Measurements from ENCODE around the gene RSPO3. TPM values are rescaled to one million over a fixed set of nuclear protein-coding genes. Genes with fewer than 3 reads are reported as not detected.

The RSPO3 gene
- total and polyA plus RNA-seq, 2 experiments from 2014 or later = 4.8 to 11.2 TPM

DNA sequence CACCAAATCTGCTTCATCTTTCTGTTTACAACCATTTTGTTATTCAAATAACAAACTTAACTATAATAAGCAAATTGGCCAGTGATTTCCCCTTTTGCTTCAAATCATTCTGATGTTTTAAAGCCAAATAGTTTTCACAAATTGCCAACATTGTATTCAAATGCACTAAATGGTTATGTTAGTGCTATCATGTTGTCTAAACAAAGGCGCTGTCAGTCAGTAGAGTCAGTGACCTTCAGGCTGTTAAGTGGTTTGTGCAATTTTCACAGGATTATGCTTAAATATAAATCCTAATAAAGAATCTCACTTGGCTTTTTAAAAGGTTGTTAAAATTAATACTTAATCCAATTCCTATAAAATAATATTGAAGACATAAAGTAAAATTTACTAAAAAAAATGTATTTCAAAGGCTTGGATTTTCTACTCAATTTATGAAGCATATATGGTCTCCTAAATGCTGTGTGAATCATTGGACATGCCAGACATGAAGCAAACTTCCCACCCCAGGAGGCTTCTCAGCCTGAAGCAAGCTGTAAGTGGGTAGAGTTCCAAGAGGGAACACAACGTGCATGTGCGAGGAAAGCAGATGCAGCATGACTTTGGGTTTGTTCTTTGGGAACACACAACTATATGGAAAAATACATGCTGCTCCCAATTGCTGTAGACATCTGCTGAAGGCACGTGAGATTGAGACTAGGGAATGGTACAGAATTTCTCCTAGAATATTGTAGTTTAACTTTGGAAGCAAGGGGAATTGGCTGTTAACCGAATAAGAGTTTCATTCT lies 54.9 kb downstream of the RSPO3 start:
- H3K4me1 ChIP-seq (ENCODE audit: insufficient read depth) = no peaks in the 10 kb centered on the region
- 80% methylated on average over 5 of the region's 5 CpGs for WGBS (ENCODE audit: low lambda C conversion rate, missing lambda C conversion rate)
- H3K27ac ChIP-seq = no peak overlapping the region
- TF ChIP-seq, protein P1, sequence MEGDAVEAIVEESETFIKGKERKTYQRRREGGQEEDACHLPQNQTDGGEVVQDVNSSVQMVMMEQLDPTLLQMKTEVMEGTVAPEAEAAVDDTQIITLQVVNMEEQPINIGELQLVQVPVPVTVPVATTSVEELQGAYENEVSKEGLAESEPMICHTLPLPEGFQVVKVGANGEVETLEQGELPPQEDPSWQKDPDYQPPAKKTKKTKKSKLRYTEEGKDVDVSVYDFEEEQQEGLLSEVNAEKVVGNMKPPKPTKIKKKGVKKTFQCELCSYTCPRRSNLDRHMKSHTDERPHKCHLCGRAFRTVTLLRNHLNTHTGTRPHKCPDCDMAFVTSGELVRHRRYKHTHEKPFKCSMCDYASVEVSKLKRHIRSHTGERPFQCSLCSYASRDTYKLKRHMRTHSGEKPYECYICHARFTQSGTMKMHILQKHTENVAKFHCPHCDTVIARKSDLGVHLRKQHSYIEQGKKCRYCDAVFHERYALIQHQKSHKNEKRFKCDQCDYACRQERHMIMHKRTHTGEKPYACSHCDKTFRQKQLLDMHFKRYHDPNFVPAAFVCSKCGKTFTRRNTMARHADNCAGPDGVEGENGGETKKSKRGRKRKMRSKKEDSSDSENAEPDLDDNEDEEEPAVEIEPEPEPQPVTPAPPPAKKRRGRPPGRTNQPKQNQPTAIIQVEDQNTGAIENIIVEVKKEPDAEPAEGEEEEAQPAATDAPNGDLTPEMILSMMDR (IDR thresholded peaks at IDR 0.05; ENCODE audit: poor library complexity) = no peak
- TF ChIP-seq EZH2 (IDR thresholded peaks at IDR 0.05; ENCODE audit: borderline replicate concordance) = no peak
- TF ChIP-seq EZH2phosphoT487 (IDR thresholded peaks at IDR 0.05; ENCODE audit: low read depth, severe bottlenecking, unreplicated experiment) = no peak
- no peak overlapping the region for H3K4me2 ChIP-seq
- H2AFZ ChIP-seq = no peak overlapping the region
- no peaks in the 10 kb centered on the region for H4K20me1 ChIP-seq (ENCODE audit: insufficient read depth, poor library complexity, severe bottlenecking)
- no peaks in the 10 kb centered on the region for H3K27me3 ChIP-seq
- no peaks in the 10 kb centered on the region for H3K9me3 ChIP-seq (ENCODE audit: low read depth)
- no peaks in the 10 kb centered on the region for H3K79me2 ChIP-seq
- no peak for DNase-seq (ENCODE audit: low spot score)
- H3K9me2 ChIP-seq (replicated peaks; ENCODE audit: insufficient read depth) = no peaks in the 10 kb centered on the region
- no peak overlapping the region for H3K4me3 ChIP-seq
- no peaks in the 10 kb centered on the region for H3K36me3 ChIP-seq (replicated peaks; ENCODE audit: insufficient read depth, low read depth)

DNA sequence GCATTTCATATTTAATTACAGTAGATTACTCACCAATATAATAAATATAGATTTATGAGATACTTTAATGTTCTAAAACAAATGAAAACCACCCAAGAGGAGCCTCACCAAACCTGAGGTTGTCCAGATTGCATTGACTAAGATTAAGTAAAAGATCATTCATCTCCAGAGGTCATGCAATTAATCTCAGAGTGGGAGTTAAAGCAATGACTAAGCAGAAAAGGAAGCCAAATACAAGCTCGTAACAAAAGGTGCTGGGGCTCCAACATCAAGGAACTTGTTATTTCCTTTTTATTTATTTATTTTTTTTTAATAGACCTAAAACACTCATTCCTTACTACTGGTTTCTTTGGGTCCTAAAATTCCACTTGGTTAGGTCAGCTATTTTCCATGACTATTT lies 57.7 kb downstream of the RSPO3 start:
- no peak overlapping the region for H3K4me2 ChIP-seq
- WGBS (ENCODE audit: low lambda C conversion rate, missing lambda C conversion rate) = 72% methylated on average over 1 of the region's 1 CpG

DNA sequence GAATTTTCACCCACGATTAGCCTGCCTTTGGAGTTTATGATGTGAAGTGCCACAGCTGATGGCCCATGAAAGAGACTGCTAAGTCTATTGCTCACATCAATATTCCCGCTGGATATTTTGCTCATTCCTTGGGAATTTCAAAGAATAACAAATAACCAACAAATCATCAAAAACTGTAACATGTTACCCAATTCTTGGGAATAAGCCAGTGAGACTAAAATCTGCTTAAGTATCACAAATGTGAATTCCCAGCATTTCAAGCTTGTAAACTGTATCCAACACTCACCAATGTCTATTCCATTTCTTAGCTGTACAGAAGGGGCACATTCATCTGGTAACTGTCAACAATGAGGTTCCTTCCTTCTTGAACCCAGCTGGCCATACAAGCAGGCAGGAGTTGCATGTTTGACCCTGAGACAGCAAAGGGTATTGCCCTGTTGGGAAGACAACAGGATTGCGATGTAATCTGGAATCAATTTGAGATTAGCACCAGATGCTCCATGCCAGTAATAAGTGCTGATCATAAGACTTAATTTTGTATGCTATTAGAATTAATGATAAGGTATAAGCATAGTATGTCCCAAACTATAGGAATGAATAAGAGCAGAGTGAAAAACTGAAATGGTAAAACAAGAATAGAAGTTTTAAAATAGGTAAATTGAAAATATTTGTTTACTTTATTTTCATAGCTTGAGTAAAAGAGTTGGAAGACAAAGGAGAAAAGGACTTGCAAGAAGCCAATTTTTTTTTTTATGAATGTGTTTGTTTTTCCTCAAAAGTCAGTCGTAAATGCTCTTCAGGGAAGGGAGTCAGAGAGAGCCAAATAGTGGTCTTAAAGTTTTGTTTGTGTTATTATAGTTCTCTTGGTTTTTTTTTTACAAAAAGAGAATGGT lies 58.8 kb downstream of the RSPO3 start:
- no peaks in the 10 kb centered on the region for H3K36me3 ChIP-seq (replicated peaks; ENCODE audit: insufficient read depth, low read depth)
- TF ChIP-seq, protein P1 (IDR thresholded peaks at IDR 0.05; ENCODE audit: poor library complexity) = no peak
- TF ChIP-seq EZH2phosphoT487 (IDR thresholded peaks at IDR 0.05; ENCODE audit: low read depth, severe bottlenecking, unreplicated experiment) (no peak), EZH2 (IDR thresholded peaks at IDR 0.05; ENCODE audit: borderline replicate concordance) (no peak)
- no peaks in the 10 kb centered on the region for H3K9me3 ChIP-seq (ENCODE audit: low read depth)
- H3K4me2 ChIP-seq = no peak overlapping the region
- no peak for DNase-seq (ENCODE audit: low spot score)
- no peaks in the 10 kb centered on the region for H4K20me1 ChIP-seq (ENCODE audit: insufficient read depth, poor library complexity, severe bottlenecking)
- WGBS (ENCODE audit: low lambda C conversion rate, missing lambda C conversion rate) = 73% methylated on average over 4 of the region's 4 CpGs
- no peak overlapping the region for H2AFZ ChIP-seq
- no peaks in the 10 kb centered on the region for H3K4me1 ChIP-seq (ENCODE audit: insufficient read depth)
- no peaks in the 10 kb centered on the region for H3K27me3 ChIP-seq
- no peaks in the 10 kb centered on the region for H3K9me2 ChIP-seq (replicated peaks; ENCODE audit: insufficient read depth)
- H3K4me3 ChIP-seq = no peak overlapping the region
- no peaks in the 10 kb centered on the region for H3K79me2 ChIP-seq
- H3K27ac ChIP-seq = no peak overlapping the region

More for the DNA sequence above, 57.7 kb downstream of the RSPO3 start:
- H3K36me3 ChIP-seq (replicated peaks; ENCODE audit: insufficient read depth, low read depth) = no peaks in the 10 kb centered on the region
- no peaks in the 10 kb centered on the region for H3K9me2 ChIP-seq (replicated peaks; ENCODE audit: insufficient read depth)
- H3K27ac ChIP-seq = no peak overlapping the region
- no peaks in the 10 kb centered on the region for H3K9me3 ChIP-seq (ENCODE audit: low read depth)
- H3K27me3 ChIP-seq = no peaks in the 10 kb centered on the region
- no peak overlapping the region for H2AFZ ChIP-seq
- no peak for DNase-seq (ENCODE audit: low spot score)
- TF ChIP-seq EZH2phosphoT487 (IDR thresholded peaks at IDR 0.05; ENCODE audit: low read depth, severe bottlenecking, unreplicated experiment) (no peak), EZH2 (IDR thresholded peaks at IDR 0.05; ENCODE audit: borderline replicate concordance) (no peak)
- TF ChIP-seq, protein P1 (IDR thresholded peaks at IDR 0.05; ENCODE audit: poor library complexity) = no peak
- no peaks in the 10 kb centered on the region for H3K4me1 ChIP-seq (ENCODE audit: insufficient read depth)
- H3K4me3 ChIP-seq = no peak overlapping the region
- H4K20me1 ChIP-seq (ENCODE audit: insufficient read depth, poor library complexity, severe bottlenecking) = no peaks in the 10 kb centered on the region
- no peaks in the 10 kb centered on the region for H3K79me2 ChIP-seq

Data from hepatocyte (in vitro differentiated cells).